HepG2 (cell line): ENCODE results near the gene GFY. TPM values are rescaled to one million over a fixed set of nuclear protein-coding genes. Genes with fewer than 3 reads are reported as not detected.

ENCODE experiments used
- ATAC-seq: fragments of 200-7000 bp; cut with Tn5 transposase; 3 replicates; pipeline ENCODE4 v1.9.1; 2020; ENCODE audit warnings: mild to moderate bottlenecking, moderate library complexity
- BruUV-seq: library from RNA; stranded (reverse); fragments of 400-500 nt; replicated peaks from 2 replicates; lab custom pipeline; 2021; lab: Mats Ljungman, UMichigan
- CTCF ChIA-PET: fragments of 300-600 bp; formaldehyde crosslinking; extraction: SDS; loops from one replicate; lab custom pipeline; 2021; ENCODE audit warnings: low total read pairs, inconsistent platforms, low intra/inter-chr PET ratio; lab: Yijun Ruan, JAX
- POLR2A ChIA-PET: fragments of 350-600 bp; sonication (Branson Sonifier 250); formaldehyde crosslinking; loops from one replicate; lab custom pipeline; 2020; ENCODE audit warnings: antibody characterized with exemption, inconsistent platforms; lab: Yijun Ruan, JAX
- DNase-seq: peaks from one replicate; pipeline ENCODE4 v3.0.0-alpha.2; 2015; ENCODE audit warnings: low spot score
- FAIRE-seq: peaks from 3 replicates; lab custom pipeline; 2011; peaks lifted over from hg19 to GRCh38; lab: Jason Lieb, UNC
- H2AFZ ChIP-seq: one replicate; pipeline ENCODE4 v1.6.1; 2011; ENCODE audit warnings: low read length, inconsistent platforms
- H3K27ac ChIP-seq: fragments of 300-600 bp; 3 replicates; pipeline ENCODE4 v1.8.0; 2011; ENCODE audit warnings: mixed run types, mild to moderate bottlenecking, mixed read lengths, low read length, inconsistent platforms; ENCODE audit not compliant: insufficient read depth; ENCODE audit errors: extremely low read length
- H3K27me3 ChIP-seq, 2 experiments: fragments of 200-600 bp in 1 of 2; 2 replicates in 1 of 2; 3 replicates in 1 of 2; pipeline versions ENCODE4 v1.6.0 to v1.8.0; 2011; ENCODE audit warnings: low read length in 2 of 2, mild to moderate bottlenecking in 2 of 2, moderate library complexity in 2 of 2, inconsistent platforms in 1 of 2; ENCODE audit not compliant: insufficient read depth in 2 of 2, control insufficient read depth in 1 of 2
- H3K36me3 ChIP-seq, 2 experiments: fragments of 200-600 bp in 1 of 2; replicated peaks in 1 of 2; 2 replicates in 1 of 2; 3 replicates in 1 of 2; pipeline versions ENCODE4 v1.5.1 to v1.8.0; 2011; ENCODE audit warnings: low read length in 2 of 2, inconsistent platforms in 1 of 2; ENCODE audit not compliant: insufficient read depth in 2 of 2, control insufficient read depth in 1 of 2
- H3K4me1 ChIP-seq: 2 replicates; pipeline ENCODE4 v1.5.1; 2012; ENCODE audit warnings: low read length, inconsistent platforms; ENCODE audit not compliant: insufficient read depth
- H3K4me2 ChIP-seq: 2 replicates; pipeline ENCODE4 v1.6.0; 2011; ENCODE audit warnings: low read depth, low read length, inconsistent platforms
- H3K4me3 ChIP-seq, 3 experiments: fragments of 200-600 bp in 1 of 3; sonication (generic), shearing (Covaris generic) in 1 of 3; replicated peaks in 1 of 3; 2 replicates each; pipeline ENCODE4 v1.5.1; 2011 to 2016; ENCODE audit warnings: low read length in 3 of 3, inconsistent platforms in 2 of 3, low read depth in 2 of 3, mild to moderate bottlenecking in 2 of 3, control low read depth in 1 of 3, mixed read lengths in 1 of 3; ENCODE audit not compliant: insufficient read depth in 1 of 3
- H3K79me2 ChIP-seq: one replicate; pipeline ENCODE4 v1.6.1; 2011; ENCODE audit warnings: low read length, inconsistent platforms; ENCODE audit not compliant: insufficient read depth
- H3K9ac ChIP-seq: 2 replicates; pipeline ENCODE4 v1.6.0; 2011; ENCODE audit warnings: mild to moderate bottlenecking, low read depth, low read length, inconsistent platforms; ENCODE audit not compliant: insufficient read depth
- H3K9me3 ChIP-seq: 2 replicates; pipeline ENCODE4 v1.5.1; 2012; ENCODE audit warnings: mild to moderate bottlenecking, low read length
- H4K20me1 ChIP-seq: 2 replicates; pipeline ENCODE4 v1.6.0; 2011; ENCODE audit warnings: inconsistent platforms, mild to moderate bottlenecking, low read length, moderate library complexity; ENCODE audit not compliant: insufficient read depth
- FOXK2 ChIP-seq: fragments of 450-650 bp; IDR thresholded peaks from 2 replicates; pipeline ENCODE4 v1.6.1; 2016
- MEIS2 ChIP-seq: sonication (generic); formaldehyde crosslinking; IDR thresholded peaks from 2 replicates; pipeline ENCODE4 v1.9.0; 2021; ENCODE audit warnings: mild to moderate bottlenecking, missing genetic modification reagents
- MXD4 ChIP-seq: IDR thresholded peaks from 2 replicates; pipeline ENCODE4 v1.6.1; 2016; ENCODE audit warnings: mild to moderate bottlenecking, missing biosample characterization, missing genetic modification reagents
- MXI1 ChIP-seq: IDR thresholded peaks from 3 replicates; pipeline ENCODE4 v1.6.1; 2012; ENCODE audit warnings: low read depth, low read length, inconsistent platforms, borderline replicate concordance
- NFE2L1 ChIP-seq: sonication (generic); formaldehyde crosslinking; IDR thresholded peaks from 2 replicates; pipeline ENCODE4 v1.4.0; 2020; ENCODE audit warnings: missing genetic modification reagents, mild to moderate bottlenecking, borderline replicate concordance
- PHF21A ChIP-seq: sonication (generic); formaldehyde crosslinking; IDR thresholded peaks from 2 replicates; pipeline ENCODE4 v1.5.0; 2020; ENCODE audit warnings: mild to moderate bottlenecking, missing genetic modification reagents
- POLR2AphosphoS5 ChIP-seq: IDR thresholded peaks from 2 replicates; pipeline ENCODE4 v1.6.1; 2012; ENCODE audit warnings: low read depth, low read length
- SCMH1 ChIP-seq: sonication (generic); formaldehyde crosslinking; IDR thresholded peaks from 2 replicates; pipeline ENCODE4 v1.9.0; 2021; ENCODE audit warnings: missing genetic modification reagents, mild to moderate bottlenecking, borderline replicate concordance
- SETDB1 ChIP-seq: sonication (generic); formaldehyde crosslinking; IDR thresholded peaks from 2 replicates; pipeline ENCODE4 v1.5.1; 2020; ENCODE audit warnings: missing genetic modification reagents, mild to moderate bottlenecking, borderline replicate concordance
- ZBTB39 ChIP-seq: sonication (generic); formaldehyde crosslinking; IDR thresholded peaks from 2 replicates; pipeline ENCODE4 v1.5.0; 2020; ENCODE audit warnings: missing genetic modification reagents
- ZBTB49 ChIP-seq: sonication (generic); formaldehyde crosslinking; IDR thresholded peaks from 2 replicates; pipeline ENCODE4 v1.4.0; 2020; ENCODE audit warnings: missing genetic modification reagents, borderline replicate concordance
- ZFP82 ChIP-seq: sonication (generic); formaldehyde crosslinking; IDR thresholded peaks from 2 replicates; pipeline ENCODE4 v1.5.1; 2020; ENCODE audit warnings: mild to moderate bottlenecking, missing genetic modification reagents, borderline replicate concordance
- ZSCAN22 ChIP-seq: sonication (generic); formaldehyde crosslinking; IDR thresholded peaks from 2 replicates; pipeline ENCODE4 v1.4.0; 2020; ENCODE audit warnings: mild to moderate bottlenecking, missing genetic modification reagents
- ZSCAN30 ChIP-seq: sonication (generic); formaldehyde crosslinking; IDR thresholded peaks from 2 replicates; pipeline ENCODE4 v1.5.0; 2020; ENCODE audit warnings: mild to moderate bottlenecking, missing genetic modification reagents
- WGBS: methylation state at CpG from one replicate; pipeline ENCODE4 v1.1.6; 2017; ENCODE audit warnings: low lambda C conversion rate; 5-methylcytosine and 5-hydroxymethylcytosine counted together
- in situ Hi-C: cut with HindIII; loops from 2 replicates; pipeline ENCODE4 v1.10.0; 2017; ENCODE audit warnings: low pct_unique_long_range_greater_than_20kb; ENCODE audit not compliant: extremely low pct_ligation_motif_present
- intact Hi-C: fragments of 100-400 bp; cut with micrococcal nuclease; formaldehyde crosslinking; loops from one replicate; pipeline ENCODE4 v1.10.0; 2022; ENCODE audit not compliant: unreplicated experiment
- polyA plus RNA-seq, 8 experiments: library from polyadenylated mRNA; depleted of rRNA in 3 of 8; stranded (reverse) in 7 of 8; unstranded in 1 of 8; fragments of >200 nt; fragmentation: Illumina TruSeq in 4 of 8; extraction: Trizol in 4 of 8; gene quantifications; 2 replicates each; pipeline versions ENCODE4 v1.2.1 to v1.2.3, GENCODE V29; 2011 to 2016; ENCODE audit warnings: low read depth in 4 of 8, missing spikeins in 1 of 8, mixed read lengths in 1 of 8; ENCODE audit not compliant: insufficient read depth in 1 of 8
- total RNA-seq, 5 experiments: library from RNA; depleted of rRNA; stranded (reverse); fragments of >200 nt; fragmentation: Illumina TruSeq; extraction: Trizol; gene quantifications; 2 replicates each; pipeline ENCODE4 v1.2.3, GENCODE V29; 2016; ENCODE audit warnings: low read depth in 1 of 5
- TF ChIP-seq, protein P1 (sequence below), 2 experiments: IDR thresholded peaks; 2 replicates each; pipeline ENCODE4 v1.6.1; 2011 to 2012; ENCODE audit warnings: low read length in 2 of 2, borderline replicate concordance in 1 of 2, low read depth in 1 of 2, mild to moderate bottlenecking in 1 of 2, moderate library complexity in 1 of 2

The GFY gene
- total and polyA plus RNA-seq, 2 of the 13 experiments (the other 11 are each of a cell fraction or from before 2014, with no cell fraction given), result not detected

DNA sequence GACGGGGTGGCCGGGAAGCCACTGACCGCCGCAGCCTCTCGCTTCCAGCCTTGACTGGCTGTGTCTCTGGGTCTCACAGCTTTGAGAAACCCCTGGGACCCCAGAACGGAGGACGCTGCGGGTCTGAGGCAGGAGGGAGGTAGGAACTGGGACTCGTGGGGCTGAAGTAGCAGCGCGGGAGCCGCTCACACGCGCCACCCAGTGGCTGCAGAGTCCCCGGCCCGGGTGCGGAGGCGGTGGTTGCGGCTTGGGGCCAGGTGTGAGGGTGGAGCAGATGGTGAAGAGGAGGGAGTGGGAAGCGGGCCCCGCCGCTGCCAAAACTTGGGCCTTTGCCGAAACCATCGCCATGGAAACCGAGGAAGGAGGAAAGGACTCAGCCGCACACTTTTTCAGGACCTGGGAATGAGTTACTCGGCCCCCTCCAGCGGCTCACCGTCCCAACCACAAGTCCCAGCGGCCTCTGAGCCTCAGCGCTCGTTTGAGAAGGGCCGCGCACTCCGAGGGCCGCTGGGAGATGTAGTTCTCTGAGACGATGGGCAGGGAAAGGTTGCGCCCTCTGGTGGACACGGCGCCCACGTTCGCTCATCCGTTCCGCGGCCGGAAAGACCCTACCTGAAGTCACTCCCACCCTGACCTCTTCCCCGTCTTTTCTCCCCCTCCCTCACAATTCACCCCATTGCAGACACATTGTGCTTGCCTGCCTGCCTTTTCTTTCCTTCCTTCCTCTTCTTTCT lies 18.3 kb downstream of the GFY start:
- ChIA-PET CTCF (interaction anchor here (1.4 to 2.3 kb wide), 3 partner anchors 33 to 177 kb away, joined by 3 to 45 read pairs (median 5); no protein-coding TSS in a partner anchor), POLR2A (interaction anchor here (0.6 to 2.1 kb wide), 5 partner anchors 8 to 142 kb away, joined by 3 to 21 read pairs (median 3); partner anchors contain the start of genes ALDH16A1 and PIH1D1)
- peaks cover 0 to 16% of the 10 kb centered on the region in 2 experiments; a peak in 3 of 5 replicates for H3K36me3 ChIP-seq
- peak overlapping the region; percentile 90 for H3K4me2 ChIP-seq
- peak overlapping the region; percentile 76 for H3K9ac ChIP-seq
- no peaks in the 10 kb centered on the region for H3K9me3 ChIP-seq
- peak overlapping the region; percentile 72 for H3K27ac ChIP-seq
- peaks cover 7 to 38% of the 10 kb centered on the region in 2 experiments; a peak in 4 of 5 replicates for H3K27me3 ChIP-seq
- no TSS peak for BruUV-seq
- peaks cover 27% of the 10 kb centered on the region for H3K4me1 ChIP-seq
- H3K79me2 ChIP-seq, result no peaks in the 10 kb centered on the region
- intact Hi-C loops (loop anchor here (1.0 kb wide), 1 partner anchor 51 kb away; no protein-coding TSS in a partner anchor), in situ Hi-C loops (no loop called here)
- H3K4me3 ChIP-seq, result peak overlapping the region; percentile 70 to 76 (median 74)
- ATAC-seq (peak; percentile 86), FAIRE-seq (peak; percentile 76), DNase-seq (peak; percentile 88)
- no peak overlapping the region for H2AFZ ChIP-seq
- under 1% methylated on average over 26 of the region's 47 CpGs for WGBS
- H4K20me1 ChIP-seq, result peaks cover 5% of the 10 kb centered on the region; the same call in 1 of the 2 replicates
- TF ChIP-seq PHF21A (peak; percentile 40; the same call in 1 of the 2 replicates), ZBTB39 (CRISPR knock-in tag) (peak; percentile 31; the same call in 1 of the 2 replicates), MXI1 (peak; percentile 64; the same call in 1 of the 3 replicates), MEIS2 (CRISPR knock-in tag) (0 out of 2 replicates have a peak, but pooled peaks have one; percentile 15), MXD4 (CRISPR knock-in tag) (peak; percentile 60), ZBTB49 (CRISPR knock-in tag) (no peak), SETDB1 (CRISPR knock-in tag) (no peak), POLR2AphosphoS5 (no peak), ZSCAN22 (no peak), NFE2L1 (CRISPR knock-in tag) (peak; percentile 48; the same call in 1 of the 2 replicates), ZSCAN30 (CRISPR knock-in tag) (no peak), SCMH1 (CRISPR knock-in tag) (no peak), FOXK2 (no peak), ZFP82 (no peak; the same call in 1 of the 2 replicates)
- TF ChIP-seq, protein P1, sequence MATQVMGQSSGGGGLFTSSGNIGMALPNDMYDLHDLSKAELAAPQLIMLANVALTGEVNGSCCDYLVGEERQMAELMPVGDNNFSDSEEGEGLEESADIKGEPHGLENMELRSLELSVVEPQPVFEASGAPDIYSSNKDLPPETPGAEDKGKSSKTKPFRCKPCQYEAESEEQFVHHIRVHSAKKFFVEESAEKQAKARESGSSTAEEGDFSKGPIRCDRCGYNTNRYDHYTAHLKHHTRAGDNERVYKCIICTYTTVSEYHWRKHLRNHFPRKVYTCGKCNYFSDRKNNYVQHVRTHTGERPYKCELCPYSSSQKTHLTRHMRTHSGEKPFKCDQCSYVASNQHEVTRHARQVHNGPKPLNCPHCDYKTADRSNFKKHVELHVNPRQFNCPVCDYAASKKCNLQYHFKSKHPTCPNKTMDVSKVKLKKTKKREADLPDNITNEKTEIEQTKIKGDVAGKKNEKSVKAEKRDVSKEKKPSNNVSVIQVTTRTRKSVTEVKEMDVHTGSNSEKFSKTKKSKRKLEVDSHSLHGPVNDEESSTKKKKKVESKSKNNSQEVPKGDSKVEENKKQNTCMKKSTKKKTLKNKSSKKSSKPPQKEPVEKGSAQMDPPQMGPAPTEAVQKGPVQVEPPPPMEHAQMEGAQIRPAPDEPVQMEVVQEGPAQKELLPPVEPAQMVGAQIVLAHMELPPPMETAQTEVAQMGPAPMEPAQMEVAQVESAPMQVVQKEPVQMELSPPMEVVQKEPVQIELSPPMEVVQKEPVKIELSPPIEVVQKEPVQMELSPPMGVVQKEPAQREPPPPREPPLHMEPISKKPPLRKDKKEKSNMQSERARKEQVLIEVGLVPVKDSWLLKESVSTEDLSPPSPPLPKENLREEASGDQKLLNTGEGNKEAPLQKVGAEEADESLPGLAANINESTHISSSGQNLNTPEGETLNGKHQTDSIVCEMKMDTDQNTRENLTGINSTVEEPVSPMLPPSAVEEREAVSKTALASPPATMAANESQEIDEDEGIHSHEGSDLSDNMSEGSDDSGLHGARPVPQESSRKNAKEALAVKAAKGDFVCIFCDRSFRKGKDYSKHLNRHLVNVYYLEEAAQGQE (IDR thresholded peaks at IDR 0.05; ENCODE audit: borderline replicate concordance in 1 of 2, low read depth in 1 of 2, low read length in 2 of 2), result no peak
